Measurements from ENCODE around the gene ODAD4. TPM values are rescaled to one million over a fixed set of nuclear protein-coding genes. Genes with fewer than 3 reads are reported as not detected.

ODAD4 gene
- total RNA-seq, 2 donors from 2014 or later, result 0.74 to 1.2 TPM

Other genes with a start within 250 kb of the ODAD4 start
- gene EIF1, start 241.7 kb upstream of the ODAD4 start, total RNA-seq, result 100 to 1,000 TPM; 694 to 760 TPM
- gene GAST, start 218.3 kb upstream of the ODAD4 start, total RNA-seq, result not detected
- under 1 TPM in 1 of 2 donors, not detected in 1; 0.19 TPM for gene HAP1, start 196.0 kb upstream of the ODAD4 start, total RNA-seq
- gene JUP, start 143.9 kb upstream of the ODAD4 start, total RNA-seq, result 10 to 100 TPM; 14.6 to 21.2 TPM
- gene P3H4, start 118.7 kb upstream of the ODAD4 start, total RNA-seq, result 10 to 100 TPM; 10.1 to 12.1 TPM
- 100 to 1,000 TPM in 1 of 2 donors, 10 to 100 TPM in 1; 91.3 to 134 TPM for gene FKBP10, start 117.6 kb upstream of the ODAD4 start, total RNA-seq
- 10 to 100 TPM; 49.1 to 61.8 TPM for gene NT5C3B, start 94.4 kb upstream of the ODAD4 start, total RNA-seq
- under 1 TPM; 0.32 to 0.43 TPM for gene KLHL10, start 92.8 kb upstream of the ODAD4 start, total RNA-seq
- gene KLHL11, start 65.2 kb upstream of the ODAD4 start, total RNA-seq, result 10 to 100 TPM; 10.9 to 12.1 TPM
- 100 to 1,000 TPM in 1 of 2 donors, 10 to 100 TPM in 1; 97.5 to 101 TPM for gene ACLY, start 11.7 kb upstream of the ODAD4 start, total RNA-seq
- 10 to 100 TPM; 53.6 to 53.9 TPM for gene CNP, start 36.2 kb downstream of the ODAD4 start, total RNA-seq
- gene DNAJC7, start 86.8 kb downstream of the ODAD4 start, total RNA-seq, result 10 to 100 TPM; 57.0 TPM
- gene NKIRAS2, start 89.5 kb downstream of the ODAD4 start, total RNA-seq, result 10 to 100 TPM; 28.3 TPM
- under 1 TPM; 0.33 to 0.93 TPM for gene C17orf113, start 120.0 kb downstream of the ODAD4 start, total RNA-seq
- gene ZNF385C, start 167.9 kb downstream of the ODAD4 start, total RNA-seq, result under 1 TPM; 0.19 to 0.23 TPM
- 10 to 100 TPM in 1 of 2 donors, 1 to 10 TPM in 1; 9.9 to 13.0 TPM for gene DHX58, start 182.1 kb downstream of the ODAD4 start, total RNA-seq
- 10 to 100 TPM; 19.1 to 25.1 TPM for gene KAT2A, start 190.8 kb downstream of the ODAD4 start, total RNA-seq
- not detected for gene HSPB9, start 192.2 kb downstream of the ODAD4 start, total RNA-seq
- 100 to 1,000 TPM; 116 to 122 TPM for gene RAB5C, start 224.4 kb downstream of the ODAD4 start, total RNA-seq